HFFc6 (cell line): ENCODE measurements around the gene CDH20. TPM values are rescaled to one million over a fixed set of nuclear protein-coding genes. Genes with fewer than 3 reads are reported as not detected.

Experiments used
- DNase-seq: peaks from one replicate; pipeline ENCODE4 v3.0.0-alpha.2; 2018
- H3K27ac Mint-ChIP-seq: 2 replicates; pipeline ENCODE4 v1.8.0; 2020; ENCODE audit warnings: mild to moderate bottlenecking, mixed read lengths
- H3K27me3 Mint-ChIP-seq: 2 replicates; pipeline ENCODE4 v1.8.0; 2021; ENCODE audit warnings: mild to moderate bottlenecking, moderate library complexity, mixed read lengths; ENCODE audit not compliant: insufficient read depth
- H3K36me3 Mint-ChIP-seq: 2 replicates; pipeline ENCODE4 v1.8.0; 2021; ENCODE audit warnings: low read depth, mixed read lengths
- H3K4me1 Mint-ChIP-seq: 2 replicates; pipeline ENCODE4 v1.8.0; 2020; ENCODE audit warnings: low read depth, mixed read lengths
- H3K4me3 Mint-ChIP-seq: 2 replicates; pipeline ENCODE4 v1.8.0; 2020; ENCODE audit warnings: mild to moderate bottlenecking, moderate library complexity, mixed read lengths
- H3K9me3 Mint-ChIP-seq: 2 replicates; pipeline ENCODE4 v1.8.0; 2020; ENCODE audit warnings: mild to moderate bottlenecking, mixed read lengths
- total RNA-seq, 6 experiments: library from RNA; stranded (reverse); fragmentation: NEBNext Ultra II Directional; extraction: Animal tissue kit (Norgen Biotek cat#: 25700); gene quantifications; 2 replicates in 1 of 6; 3 replicates in 5 of 6; pipeline ENCODE4 v1.2.3, GENCODE V29; 2021
- TF ChIP-seq, protein P1 (sequence below): fragments of 200-600 bp; sonication (generic); IDR thresholded peaks from 2 replicates; pipeline ENCODE4 v1.5.0; 2021; ENCODE audit warnings: antibody characterized with exemption, mild to moderate bottlenecking

Gene CDH20
- total RNA-seq, 6 experiments from 2014 or later, result not detected

GRCh38 chr18:61379827-61380226, 46.6 kb downstream of the CDH20 start:
- no peak for DNase-seq
- no peaks in the 10 kb centered on the region for H3K9me3 Mint-ChIP-seq
- peaks cover 10% of the 10 kb centered on the region for H3K27me3 Mint-ChIP-seq
- H3K4me3 Mint-ChIP-seq, result no peak overlapping the region
- H3K4me1 Mint-ChIP-seq, result no peaks in the 10 kb centered on the region
- no peak overlapping the region for H3K27ac Mint-ChIP-seq
- no peaks in the 10 kb centered on the region for H3K36me3 Mint-ChIP-seq
- TF ChIP-seq, protein P1, sequence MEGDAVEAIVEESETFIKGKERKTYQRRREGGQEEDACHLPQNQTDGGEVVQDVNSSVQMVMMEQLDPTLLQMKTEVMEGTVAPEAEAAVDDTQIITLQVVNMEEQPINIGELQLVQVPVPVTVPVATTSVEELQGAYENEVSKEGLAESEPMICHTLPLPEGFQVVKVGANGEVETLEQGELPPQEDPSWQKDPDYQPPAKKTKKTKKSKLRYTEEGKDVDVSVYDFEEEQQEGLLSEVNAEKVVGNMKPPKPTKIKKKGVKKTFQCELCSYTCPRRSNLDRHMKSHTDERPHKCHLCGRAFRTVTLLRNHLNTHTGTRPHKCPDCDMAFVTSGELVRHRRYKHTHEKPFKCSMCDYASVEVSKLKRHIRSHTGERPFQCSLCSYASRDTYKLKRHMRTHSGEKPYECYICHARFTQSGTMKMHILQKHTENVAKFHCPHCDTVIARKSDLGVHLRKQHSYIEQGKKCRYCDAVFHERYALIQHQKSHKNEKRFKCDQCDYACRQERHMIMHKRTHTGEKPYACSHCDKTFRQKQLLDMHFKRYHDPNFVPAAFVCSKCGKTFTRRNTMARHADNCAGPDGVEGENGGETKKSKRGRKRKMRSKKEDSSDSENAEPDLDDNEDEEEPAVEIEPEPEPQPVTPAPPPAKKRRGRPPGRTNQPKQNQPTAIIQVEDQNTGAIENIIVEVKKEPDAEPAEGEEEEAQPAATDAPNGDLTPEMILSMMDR, result no peak

DNA sequence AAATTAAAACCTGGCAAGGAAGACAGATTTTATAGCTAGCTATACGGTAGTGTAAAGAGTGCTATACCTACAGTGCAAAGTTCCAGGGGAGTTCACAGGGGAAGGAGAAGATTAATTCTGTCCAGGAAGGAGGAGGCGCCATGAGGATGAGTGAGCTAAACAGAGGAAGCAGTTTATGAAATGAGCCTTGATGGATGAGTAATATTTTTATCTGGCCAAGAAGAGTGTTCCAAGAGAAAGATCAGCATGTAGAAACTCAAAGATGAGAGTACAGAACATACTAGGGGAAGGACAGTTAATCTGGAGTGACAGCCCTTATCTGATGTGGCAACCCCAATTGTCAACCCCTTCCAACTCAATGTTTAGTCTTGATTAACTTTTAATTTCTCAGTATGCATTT, 54.8 kb downstream of the CDH20 start:
- Mint-ChIP-seq H3K27ac (no peak overlapping the region), H3K4me1 (0 out of 2 replicates have a peak, but pooled peaks cover 5% of the 10 kb centered on the region), H3K27me3 (peaks cover 4% of the 10 kb centered on the region), H3K36me3 (no peaks in the 10 kb centered on the region), H3K4me3 (no peak overlapping the region), H3K9me3 (no peaks in the 10 kb centered on the region)
- TF ChIP-seq, protein P1, result no peak
- DNase-seq, result no peak

DNA sequence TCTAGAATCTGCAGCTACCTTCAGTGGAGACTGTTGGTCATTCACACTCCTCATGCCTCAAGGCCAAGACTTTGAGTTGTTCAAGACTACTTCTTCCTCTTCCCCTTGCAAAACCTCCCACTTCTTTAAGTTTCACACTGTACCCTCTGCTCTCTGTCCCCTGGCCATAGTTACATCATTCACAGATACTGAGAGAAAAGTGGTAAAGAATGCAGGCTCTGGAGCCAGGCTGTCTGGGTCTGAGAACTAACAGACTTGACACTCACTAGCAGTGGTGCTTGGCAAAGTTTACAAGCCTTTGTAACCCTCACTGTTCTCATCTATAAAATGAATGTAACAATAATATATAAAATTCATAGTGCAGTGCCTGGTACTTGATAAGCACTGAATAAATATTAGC, 61.8 kb downstream of the CDH20 start:
- Mint-ChIP-seq H3K4me1 (peaks cover 40% of the 10 kb centered on the region), H3K4me3 (no peak overlapping the region), H3K36me3 (peaks cover 9% of the 10 kb centered on the region; the same call in 1 of the 2 replicates), H3K9me3 (peaks cover 5% of the 10 kb centered on the region; the same call in 1 of the 2 replicates), H3K27ac (no peak overlapping the region), H3K27me3 (peaks cover 2% of the 10 kb centered on the region)
- DNase-seq, result no peak
- TF ChIP-seq, protein P1, result no peak

- H3K27ac Mint-ChIP-seq, result no peak overlapping the region
- no peak overlapping the region for H3K4me3 Mint-ChIP-seq
- DNase-seq, result no peak
- H3K27me3 Mint-ChIP-seq, result no peaks in the 10 kb centered on the region
- peaks cover 5% of the 10 kb centered on the region; the same call in 1 of the 2 replicates for H3K9me3 Mint-ChIP-seq
- TF ChIP-seq, protein P1, result no peak
- H3K4me1 Mint-ChIP-seq, result peaks cover 62% of the 10 kb centered on the region
- peaks cover 9% of the 10 kb centered on the region; the same call in 1 of the 2 replicates for H3K36me3 Mint-ChIP-seq
Observed at GRCh38 chr18:61397222-61397621, 64.0 kb downstream of the CDH20 start.

GRCh38 chr18:61398961-61399705, 65.9 kb downstream of the CDH20 start:
- peak; percentile 72 for DNase-seq
- Mint-ChIP-seq H3K36me3 (peaks cover 9% of the 10 kb centered on the region; the same call in 1 of the 2 replicates), H3K9me3 (peaks cover 5% of the 10 kb centered on the region; the same call in 1 of the 2 replicates), H3K4me3 (peak overlapping the region; percentile 59), H3K27ac (peak overlapping the region; percentile 83), H3K27me3 (no peaks in the 10 kb centered on the region), H3K4me1 (peaks cover 59% of the 10 kb centered on the region)
- TF ChIP-seq, protein P1, result no peak
